DMS 273 (cell line): ENCODE data around the gene SMG6.
"Not testable (repeated sequence)": the region's sequence is repeated elsewhere in the genome, so short reads cannot be mapped to it uniquely, and the experiment has no call there.

Source experiments
- DNase-seq: peaks from one replicate; lab custom pipeline; 2025; ENCODE audit not compliant: unreplicated experiment; lab: John Stamatoyannopoulos, UW

The SMG6 gene

DNA sequence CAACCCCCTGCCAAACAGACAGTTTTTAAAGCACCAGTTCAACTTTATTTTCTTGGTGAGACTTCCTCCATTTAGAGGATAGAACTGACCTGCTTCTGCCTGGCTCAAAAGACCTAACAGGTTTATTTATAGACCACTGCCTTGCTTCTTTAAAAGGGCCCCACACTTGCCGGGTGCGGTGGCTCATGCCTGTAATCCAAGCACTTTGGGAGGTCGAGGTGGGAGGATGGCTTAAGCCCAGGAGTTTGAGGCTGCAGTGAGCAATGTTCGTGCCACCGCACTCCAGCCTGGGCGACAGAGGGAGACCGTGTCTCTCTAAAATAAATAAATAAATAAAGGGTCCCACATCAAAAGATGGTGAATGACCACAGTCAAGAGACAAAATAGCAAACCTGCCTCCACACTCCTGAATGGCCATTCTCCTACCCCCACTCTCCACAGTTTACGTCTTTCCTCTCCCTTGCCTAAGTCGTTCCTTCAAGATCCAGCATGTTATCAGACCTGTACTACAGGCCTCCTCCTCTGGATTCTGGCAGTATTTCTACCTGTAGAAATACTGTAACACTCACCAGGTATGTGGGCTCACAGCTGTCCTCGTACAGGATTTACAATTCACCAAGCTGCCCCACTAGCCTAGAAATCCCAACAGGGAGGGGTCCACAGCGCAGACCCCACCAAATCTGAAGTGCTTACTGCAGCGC, 95.6 kb downstream of the SMG6 start:
- DNase-seq: no peak

- no peak for DNase-seq
Measured at GRCh38 chr17:2204393-2204792, 99.2 kb downstream of the SMG6 start.

DNA sequence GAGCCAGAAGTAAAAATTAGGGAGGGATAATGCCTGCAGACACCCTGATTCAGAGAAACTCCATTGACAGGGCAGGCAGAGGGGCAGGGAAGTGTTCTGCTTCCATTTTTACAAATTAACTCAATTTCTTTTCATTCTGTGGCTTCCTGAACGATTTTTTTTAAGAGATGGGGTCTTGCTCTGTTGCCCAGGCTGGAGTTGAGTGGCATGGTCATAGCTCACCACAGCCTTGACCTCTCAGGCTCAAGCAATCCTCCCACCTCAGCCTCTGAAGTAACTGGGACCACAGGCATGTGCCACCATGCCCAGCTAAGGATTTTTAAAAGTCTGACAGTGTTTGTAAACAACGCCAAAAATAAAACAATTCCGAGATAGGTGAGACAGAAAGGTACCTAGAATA, 99.8 kb downstream of the SMG6 start:
- no peak for DNase-seq

DNA sequence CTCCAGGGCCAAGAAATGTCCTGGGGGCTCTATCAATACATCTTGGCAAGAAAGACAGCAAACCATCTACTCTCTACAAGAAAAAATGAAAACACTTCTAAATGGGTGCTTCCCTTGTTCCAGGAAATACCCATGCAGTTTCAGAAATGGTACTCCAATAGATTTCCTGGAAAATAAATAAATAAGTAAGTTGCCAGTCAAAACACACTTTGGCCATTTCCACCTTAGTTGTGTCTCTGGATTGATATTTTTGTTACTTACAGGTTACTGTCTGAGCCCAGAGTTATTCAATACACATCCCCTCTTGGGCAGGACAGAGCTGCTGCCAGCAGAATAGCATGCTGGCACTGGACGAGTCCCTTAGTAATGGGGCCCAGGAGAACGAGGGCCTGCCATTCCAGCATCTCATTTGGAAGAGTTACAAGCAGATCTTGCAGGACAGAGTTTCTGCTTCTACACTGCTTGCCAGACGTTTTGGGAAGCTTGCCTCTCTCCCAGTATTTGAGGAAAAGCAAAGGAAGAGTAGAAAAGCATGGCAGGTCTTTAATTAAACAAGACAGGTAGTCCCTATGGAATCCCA, 100.5 kb downstream of the SMG6 start:
- no peak for DNase-seq

GRCh38 chr17:2202302-2202995, 101.1 kb downstream of the SMG6 start:
- no peak for DNase-seq

GRCh38 chr17:2199386-2199785, 104.2 kb downstream of the SMG6 start:
- not testable (repeated sequence) for DNase-seq

- DNase-seq: no peak
Measured at GRCh38 chr17:2198927-2199326, 104.7 kb downstream of the SMG6 start.

DNA sequence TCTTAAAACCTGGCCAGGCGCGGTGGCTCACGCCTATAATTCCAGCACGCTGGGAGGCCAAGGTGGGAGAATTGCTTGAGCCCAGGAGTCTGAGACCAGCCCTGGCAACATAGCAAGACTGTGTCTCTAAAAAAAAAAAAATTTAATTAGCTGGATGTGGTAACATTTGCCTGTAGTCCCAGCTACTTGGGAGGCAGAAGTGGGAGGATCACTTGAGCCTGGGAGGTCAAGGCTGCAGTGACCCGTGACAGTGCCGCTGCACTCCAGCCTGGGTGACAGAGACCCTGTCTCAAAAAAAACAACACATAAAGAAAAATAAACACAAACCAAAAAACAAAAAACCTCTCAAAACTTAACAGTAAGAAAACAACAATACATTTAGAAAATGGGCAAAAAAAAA, 106.3 kb downstream of the SMG6 start:
- DNase-seq: no peak

DNA sequence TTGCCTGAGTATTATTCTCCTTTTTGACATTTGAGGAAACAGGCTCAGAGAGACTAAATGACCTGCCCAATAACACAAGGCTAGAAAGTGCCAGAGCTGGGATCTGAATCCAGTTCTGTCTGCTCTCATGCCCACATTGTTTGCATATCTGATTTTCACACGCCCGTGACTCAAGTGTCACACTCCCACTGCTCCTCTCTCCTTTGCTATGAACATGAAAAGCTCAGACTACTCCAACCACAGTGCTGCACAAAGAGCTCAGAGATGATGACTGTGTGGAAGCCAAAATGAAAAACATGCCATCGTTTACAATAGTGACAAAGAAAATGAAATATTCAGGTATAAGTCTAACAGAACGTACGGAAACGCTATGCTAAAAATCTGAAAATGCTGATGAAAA, 107.9 kb downstream of the SMG6 start:
- DNase-seq: no peak

DNA sequence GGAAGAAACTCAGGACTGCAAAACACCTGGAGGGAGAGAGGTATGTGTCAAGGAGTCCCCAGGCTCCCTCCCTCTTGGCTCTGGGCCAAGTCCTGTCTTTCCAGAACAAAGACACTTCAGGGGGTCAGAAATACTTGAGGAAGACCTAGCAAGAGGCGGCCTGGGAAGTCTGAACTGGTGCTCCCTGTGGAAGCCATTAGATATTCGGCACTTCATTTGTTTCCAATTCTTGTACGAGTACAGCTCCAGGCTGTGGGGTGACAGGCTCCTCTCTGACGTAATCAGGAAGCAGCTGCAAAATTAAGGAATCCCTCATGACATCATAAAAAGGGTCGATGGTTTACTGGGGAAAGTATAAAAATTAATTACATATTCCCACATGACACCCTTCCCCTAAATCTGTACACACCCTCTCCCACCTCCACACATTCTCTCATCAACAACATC, 108.7 kb downstream of the SMG6 start:
- no peak for DNase-seq

GRCh38 chr17:2192367-2193057, 111.1 kb downstream of the SMG6 start:
- DNase-seq: no peak

GRCh38 chr17:2191785-2192184, 111.8 kb downstream of the SMG6 start:
- no peak for DNase-seq

GRCh38 chr17:2191227-2191626, 112.4 kb downstream of the SMG6 start:
- no peak for DNase-seq

- no peak for DNase-seq
Measured at GRCh38 chr17:2190014-2190413, 113.6 kb downstream of the SMG6 start.

- no peak for DNase-seq
Measured at GRCh38 chr17:2188971-2189630, 114.5 kb downstream of the SMG6 start.

DNA sequence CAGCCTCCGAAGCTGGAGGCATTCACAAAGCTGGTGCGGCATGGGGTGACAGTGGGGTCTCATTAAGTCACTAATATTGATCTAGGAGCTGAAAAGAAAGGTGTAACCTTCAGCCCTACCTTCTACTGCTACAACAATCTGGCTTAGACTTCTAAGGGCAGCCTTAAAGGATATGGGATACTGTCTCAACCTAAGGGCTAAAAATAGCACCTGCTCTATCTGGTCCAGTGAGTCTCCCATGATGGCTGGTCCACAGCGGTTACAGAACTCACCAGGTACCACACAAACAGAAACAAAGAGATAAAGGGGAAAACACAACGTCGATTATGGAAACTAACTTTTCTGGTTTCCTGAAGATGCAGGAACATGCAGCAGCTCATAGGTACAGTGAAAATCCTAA, 115.8 kb downstream of the SMG6 start:
- DNase-seq: no peak

DNA sequence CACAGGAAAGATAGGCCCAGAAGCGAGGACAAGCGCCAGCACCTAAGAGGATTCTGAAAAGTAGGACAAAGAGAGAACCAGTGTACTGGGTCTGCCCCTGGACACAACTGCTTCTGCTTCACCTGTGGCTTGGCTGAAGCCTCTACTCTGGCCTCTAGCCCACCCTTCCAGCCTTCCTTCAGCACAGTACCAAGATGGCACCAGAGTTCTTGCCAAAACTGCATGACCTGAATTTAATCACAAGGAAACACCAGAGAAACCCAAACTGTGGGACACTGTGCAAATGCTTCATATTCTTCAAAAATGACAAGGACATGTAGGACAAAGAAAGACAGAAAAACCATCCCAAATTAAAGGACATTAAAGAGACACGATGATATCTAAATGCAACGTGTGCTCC, 116.6 kb downstream of the SMG6 start:
- no peak for DNase-seq

GRCh38 chr17:2184993-2185931, 118.3 kb downstream of the SMG6 start:
- DNase-seq: no peak

DNA sequence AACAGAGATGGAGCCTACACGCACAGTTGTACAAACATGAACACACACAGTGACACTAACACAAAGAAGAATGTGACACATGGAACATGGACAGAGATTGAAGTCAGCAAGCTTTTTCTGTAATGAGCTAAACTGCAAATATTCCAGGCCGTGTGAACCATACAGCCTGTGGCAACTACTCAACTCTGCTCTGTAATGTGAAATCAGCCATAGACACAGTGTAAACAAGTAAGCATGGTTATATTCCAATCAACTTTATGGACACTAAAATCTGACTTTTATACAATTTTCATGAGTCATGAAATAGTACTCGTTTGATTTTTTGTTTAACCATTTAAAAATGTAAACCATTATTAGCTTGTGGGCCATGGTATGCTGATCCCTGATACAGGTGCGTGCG, 120.2 kb downstream of the SMG6 start:
- DNase-seq: no peak

DNA sequence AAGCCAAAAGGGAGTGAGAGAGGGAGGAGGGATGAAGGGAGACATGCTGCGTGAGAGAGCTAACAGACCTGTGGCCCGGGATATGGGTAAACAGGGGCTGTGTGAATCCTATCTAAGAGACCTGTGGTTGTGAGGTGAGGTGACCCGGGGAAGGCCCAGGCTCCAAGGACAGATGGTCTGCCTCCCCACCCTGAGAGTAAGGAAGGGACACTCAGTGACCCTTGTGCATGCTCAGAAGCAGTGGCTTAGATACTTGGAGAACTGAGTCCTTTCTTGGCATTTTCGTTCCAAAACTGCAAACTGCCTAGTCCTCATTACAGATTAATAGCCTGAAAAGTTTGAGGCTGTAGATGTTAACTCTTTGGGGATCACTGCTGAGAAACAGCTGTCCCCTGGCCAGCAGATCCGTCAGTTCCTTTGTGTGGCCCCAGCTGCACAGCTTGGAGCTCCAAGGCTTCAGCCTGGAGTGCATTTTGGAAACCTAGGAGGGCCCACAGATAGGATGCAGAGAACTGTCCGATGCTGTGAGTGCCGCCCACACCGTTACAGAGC, 121.6 kb downstream of the SMG6 start:
- DNase-seq: no peak
